SK-N-SH treated with all-trans-retinoic acid at 6 μM for 48 hours (cell line): ENCODE results near the gene ELMOD3.

ENCODE experiments used
- ATAC-seq: fragments of 200-7000 bp; cut with Tn5 transposase; 3 replicates; pipeline ENCODE4 v1.9.1; 2020; ENCODE audit warnings: mild to moderate bottlenecking, moderate library complexity
- ARNTL ChIP-seq: fragments of 450-650 bp; formaldehyde crosslinking; IDR thresholded peaks from 2 replicates; pipeline ENCODE4 v1.5.0; 2020; ENCODE audit warnings: low read depth, mild to moderate bottlenecking, moderate library complexity, borderline replicate concordance
- BACH2 ChIP-seq: fragments of 250-450 bp; sonication (Bioruptor Pico); IDR thresholded peaks from 2 replicates; pipeline ENCODE4 v1.9.0; 2021; ENCODE audit warnings: mild to moderate bottlenecking, borderline replicate concordance
- CSDC2 ChIP-seq: fragments of 250-450 bp; sonication (Bioruptor Pico); IDR thresholded peaks from 2 replicates; pipeline ENCODE4 v1.5.0; 2020; ENCODE audit warnings: mild to moderate bottlenecking, moderate library complexity
- CSRNP3 ChIP-seq: fragments of 250-450 bp; sonication (Bioruptor Pico); IDR thresholded peaks from 2 replicates; pipeline ENCODE4 v1.5.1; 2021; ENCODE audit warnings: mild to moderate bottlenecking, moderate library complexity
- ESRRG ChIP-seq: fragments of 250-450 bp; sonication (Bioruptor Pico); IDR thresholded peaks from 2 replicates; pipeline ENCODE4 v1.6.1; 2021; ENCODE audit warnings: mild to moderate bottlenecking
- GLIS3 ChIP-seq: fragments of 250-450 bp; sonication (Bioruptor Pico); IDR thresholded peaks from 2 replicates; pipeline ENCODE4 v1.5.0; 2020; ENCODE audit warnings: mild to moderate bottlenecking, moderate library complexity
- ISL1 ChIP-seq: fragments of 250-450 bp; sonication (Bioruptor Pico); IDR thresholded peaks from 2 replicates; pipeline ENCODE4 v2.1.2; 2022; ENCODE audit warnings: mild to moderate bottlenecking, moderate library complexity
- OSR1 ChIP-seq: fragments of 250-450 bp; sonication (Bioruptor Pico); IDR thresholded peaks from 2 replicates; pipeline ENCODE4 v1.8.0; 2022; ENCODE audit warnings: moderate library complexity, mild to moderate bottlenecking, inconsistent platforms
- PPARA ChIP-seq: fragments of 250-450 bp; sonication (Bioruptor Pico); IDR thresholded peaks from 2 replicates; pipeline ENCODE4 v1.5.0; 2020; ENCODE audit warnings: mild to moderate bottlenecking, borderline replicate concordance
- RARB ChIP-seq: fragments of 250-450 bp; sonication (Bioruptor Pico); IDR thresholded peaks from 2 replicates; pipeline ENCODE4 v1.8.0; 2021; ENCODE audit warnings: mild to moderate bottlenecking, moderate library complexity
- SNAI2 ChIP-seq: fragments of 250-450 bp; sonication (Bioruptor Pico); IDR thresholded peaks from 2 replicates; pipeline ENCODE4 v1.5.0; 2020; ENCODE audit warnings: mild to moderate bottlenecking, moderate library complexity
- TCF4 ChIP-seq: fragments of 250-450 bp; sonication (Bioruptor Pico); IDR thresholded peaks from 2 replicates; pipeline ENCODE4 v1.8.0; 2021; ENCODE audit warnings: mild to moderate bottlenecking, moderate library complexity, borderline replicate concordance
- TOX ChIP-seq: fragments of 250-450 bp; sonication (Bioruptor Pico); IDR thresholded peaks from 2 replicates; pipeline ENCODE4 v1.8.0; 2021; ENCODE audit warnings: mild to moderate bottlenecking, moderate library complexity, borderline replicate concordance
- ZC3H10 ChIP-seq: fragments of 250-450 bp; sonication (Bioruptor Pico); IDR thresholded peaks from 2 replicates; pipeline ENCODE4 v1.5.1; 2021; ENCODE audit warnings: mild to moderate bottlenecking, moderate library complexity
- ZFP3 ChIP-seq: fragments of 250-450 bp; sonication (Bioruptor Pico); IDR thresholded peaks from 2 replicates; pipeline ENCODE4 v1.5.0; 2020; ENCODE audit warnings: mild to moderate bottlenecking, moderate library complexity
- ZFP30 ChIP-seq: fragments of 450-650 bp; formaldehyde crosslinking; IDR thresholded peaks from 2 replicates; pipeline ENCODE4 v1.5.0; 2022; ENCODE audit warnings: mild to moderate bottlenecking, moderate library complexity
- ZNF565 ChIP-seq: fragments of 450-650 bp; formaldehyde crosslinking; conservative IDR thresholded peaks from 2 replicates; pipeline ENCODE4 v1.5.0; 2020; ENCODE audit warnings: low read depth, mild to moderate bottlenecking, moderate library complexity
- ZNF70 ChIP-seq: fragments of 450-650 bp; formaldehyde crosslinking; IDR thresholded peaks from 2 replicates; pipeline ENCODE4 v1.5.0; 2020; ENCODE audit warnings: mild to moderate bottlenecking, moderate library complexity
- ZNF8 ChIP-seq: fragments of 450-650 bp; formaldehyde crosslinking; IDR thresholded peaks from 2 replicates; pipeline ENCODE4 v1.5.0; 2020; ENCODE audit warnings: mild to moderate bottlenecking, moderate library complexity
- TF ChIP-seq, protein P1 (sequence below): fragments of 250-450 bp; sonication (Bioruptor Pico); IDR thresholded peaks from 2 replicates; pipeline ENCODE4 v1.8.0; 2020; ENCODE audit warnings: mild to moderate bottlenecking, moderate library complexity, borderline replicate concordance
- TF ChIP-seq, protein P2 (sequence below): fragments of 250-450 bp; sonication (Bioruptor Pico); IDR thresholded peaks from 2 replicates; pipeline ENCODE4 v1.8.0; 2021; ENCODE audit warnings: low read depth, mild to moderate bottlenecking, moderate library complexity, borderline replicate concordance
- TF ChIP-seq, protein P3 (sequence below): fragments of 250-450 bp; sonication (Bioruptor Pico); IDR thresholded peaks from 2 replicates; pipeline ENCODE4 v1.5.1; 2020; ENCODE audit warnings: low read depth, mild to moderate bottlenecking, moderate library complexity
- TF ChIP-seq, protein P4 (sequence below): fragments of 250-450 bp; sonication (Bioruptor Pico); IDR thresholded peaks from 2 replicates; pipeline ENCODE4 v1.5.0; 2020; ENCODE audit warnings: mild to moderate bottlenecking, moderate library complexity

ELMOD3 gene

GRCh38 chr2:85423525-85423924, 69.0 kb downstream of the ELMOD3 start:
- TF ChIP-seq ZC3H10 (CRISPR knock-in tag): no peak
- TF ChIP-seq RARB (CRISPR knock-in tag): no peak
- no peak for TF ChIP-seq TOX
- no peak for TF ChIP-seq CSDC2 (CRISPR knock-in tag)
- TF ChIP-seq, protein P1, sequence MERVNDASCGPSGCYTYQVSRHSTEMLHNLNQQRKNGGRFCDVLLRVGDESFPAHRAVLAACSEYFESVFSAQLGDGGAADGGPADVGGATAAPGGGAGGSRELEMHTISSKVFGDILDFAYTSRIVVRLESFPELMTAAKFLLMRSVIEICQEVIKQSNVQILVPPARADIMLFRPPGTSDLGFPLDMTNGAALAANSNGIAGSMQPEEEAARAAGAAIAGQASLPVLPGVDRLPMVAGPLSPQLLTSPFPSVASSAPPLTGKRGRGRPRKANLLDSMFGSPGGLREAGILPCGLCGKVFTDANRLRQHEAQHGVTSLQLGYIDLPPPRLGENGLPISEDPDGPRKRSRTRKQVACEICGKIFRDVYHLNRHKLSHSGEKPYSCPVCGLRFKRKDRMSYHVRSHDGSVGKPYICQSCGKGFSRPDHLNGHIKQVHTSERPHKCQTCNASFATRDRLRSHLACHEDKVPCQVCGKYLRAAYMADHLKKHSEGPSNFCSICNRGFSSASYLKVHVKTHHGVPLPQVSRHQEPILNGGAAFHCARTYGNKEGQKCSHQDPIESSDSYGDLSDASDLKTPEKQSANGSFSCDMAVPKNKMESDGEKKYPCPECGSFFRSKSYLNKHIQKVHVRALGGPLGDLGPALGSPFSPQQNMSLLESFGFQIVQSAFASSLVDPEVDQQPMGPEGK (CRISPR knock-in tag): no peak
- no peak for TF ChIP-seq GLIS3 (CRISPR knock-in tag)
- no peak for TF ChIP-seq PPARA (CRISPR knock-in tag)
- no peak for TF ChIP-seq SNAI2
- TF ChIP-seq OSR1 (CRISPR knock-in tag): no peak
- TF ChIP-seq, protein P2, sequence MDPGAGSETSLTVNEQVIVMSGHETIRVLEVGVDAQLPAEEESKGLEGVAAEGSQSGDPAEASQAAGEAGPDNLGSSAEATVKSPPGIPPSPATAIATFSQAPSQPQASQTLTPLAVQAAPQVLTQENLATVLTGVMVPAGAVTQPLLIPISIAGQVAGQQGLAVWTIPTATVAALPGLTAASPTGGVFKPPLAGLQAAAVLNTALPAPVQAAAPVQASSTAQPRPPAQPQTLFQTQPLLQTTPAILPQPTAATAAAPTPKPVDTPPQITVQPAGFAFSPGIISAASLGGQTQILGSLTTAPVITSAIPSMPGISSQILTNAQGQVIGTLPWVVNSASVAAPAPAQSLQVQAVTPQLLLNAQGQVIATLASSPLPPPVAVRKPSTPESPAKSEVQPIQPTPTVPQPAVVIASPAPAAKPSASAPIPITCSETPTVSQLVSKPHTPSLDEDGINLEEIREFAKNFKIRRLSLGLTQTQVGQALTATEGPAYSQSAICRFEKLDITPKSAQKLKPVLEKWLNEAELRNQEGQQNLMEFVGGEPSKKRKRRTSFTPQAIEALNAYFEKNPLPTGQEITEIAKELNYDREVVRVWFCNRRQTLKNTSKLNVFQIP (CRISPR knock-in tag): no peak
- TF ChIP-seq ZNF70 (CRISPR knock-in tag): no peak
- no peak for TF ChIP-seq ISL1 (CRISPR knock-in tag)
- TF ChIP-seq ZNF8 (CRISPR knock-in tag): no peak
- no peak for TF ChIP-seq ZFP30
- TF ChIP-seq, protein P3, sequence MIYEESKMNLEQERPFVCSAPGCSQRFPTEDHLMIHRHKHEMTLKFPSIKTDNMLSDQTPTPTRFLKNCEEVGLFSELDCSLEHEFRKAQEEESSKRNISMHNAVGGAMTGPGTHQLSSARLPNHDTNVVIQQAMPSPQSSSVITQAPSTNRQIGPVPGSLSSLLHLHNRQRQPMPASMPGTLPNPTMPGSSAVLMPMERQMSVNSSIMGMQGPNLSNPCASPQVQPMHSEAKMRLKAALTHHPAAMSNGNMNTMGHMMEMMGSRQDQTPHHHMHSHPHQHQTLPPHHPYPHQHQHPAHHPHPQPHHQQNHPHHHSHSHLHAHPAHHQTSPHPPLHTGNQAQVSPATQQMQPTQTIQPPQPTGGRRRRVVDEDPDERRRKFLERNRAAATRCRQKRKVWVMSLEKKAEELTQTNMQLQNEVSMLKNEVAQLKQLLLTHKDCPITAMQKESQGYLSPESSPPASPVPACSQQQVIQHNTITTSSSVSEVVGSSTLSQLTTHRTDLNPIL (CRISPR knock-in tag): no peak
- TF ChIP-seq CSRNP3 (CRISPR knock-in tag): no peak
- ATAC-seq: no peak

GRCh38 chr2:85425588-85425987, 71.0 kb downstream of the ELMOD3 start:
- no peak for ATAC-seq
- TF ChIP-seq GLIS3 (CRISPR knock-in tag) (no peak), ZNF8 (CRISPR knock-in tag) (no peak), ZNF565 (CRISPR knock-in tag) (no peak), OSR1 (CRISPR knock-in tag) (no peak), ISL1 (CRISPR knock-in tag) (no peak), BACH2 (no peak), ZFP30 (no peak), TCF4 (CRISPR knock-in tag) (no peak), CSDC2 (CRISPR knock-in tag) (no peak), CSRNP3 (CRISPR knock-in tag) (no peak), SNAI2 (no peak), RARB (CRISPR knock-in tag) (no peak), ZFP3 (no peak), ARNTL (CRISPR knock-in tag) (no peak), ESRRG (no peak)
- TF ChIP-seq, protein P2 (CRISPR knock-in tag): no peak
- TF ChIP-seq, protein P4, sequence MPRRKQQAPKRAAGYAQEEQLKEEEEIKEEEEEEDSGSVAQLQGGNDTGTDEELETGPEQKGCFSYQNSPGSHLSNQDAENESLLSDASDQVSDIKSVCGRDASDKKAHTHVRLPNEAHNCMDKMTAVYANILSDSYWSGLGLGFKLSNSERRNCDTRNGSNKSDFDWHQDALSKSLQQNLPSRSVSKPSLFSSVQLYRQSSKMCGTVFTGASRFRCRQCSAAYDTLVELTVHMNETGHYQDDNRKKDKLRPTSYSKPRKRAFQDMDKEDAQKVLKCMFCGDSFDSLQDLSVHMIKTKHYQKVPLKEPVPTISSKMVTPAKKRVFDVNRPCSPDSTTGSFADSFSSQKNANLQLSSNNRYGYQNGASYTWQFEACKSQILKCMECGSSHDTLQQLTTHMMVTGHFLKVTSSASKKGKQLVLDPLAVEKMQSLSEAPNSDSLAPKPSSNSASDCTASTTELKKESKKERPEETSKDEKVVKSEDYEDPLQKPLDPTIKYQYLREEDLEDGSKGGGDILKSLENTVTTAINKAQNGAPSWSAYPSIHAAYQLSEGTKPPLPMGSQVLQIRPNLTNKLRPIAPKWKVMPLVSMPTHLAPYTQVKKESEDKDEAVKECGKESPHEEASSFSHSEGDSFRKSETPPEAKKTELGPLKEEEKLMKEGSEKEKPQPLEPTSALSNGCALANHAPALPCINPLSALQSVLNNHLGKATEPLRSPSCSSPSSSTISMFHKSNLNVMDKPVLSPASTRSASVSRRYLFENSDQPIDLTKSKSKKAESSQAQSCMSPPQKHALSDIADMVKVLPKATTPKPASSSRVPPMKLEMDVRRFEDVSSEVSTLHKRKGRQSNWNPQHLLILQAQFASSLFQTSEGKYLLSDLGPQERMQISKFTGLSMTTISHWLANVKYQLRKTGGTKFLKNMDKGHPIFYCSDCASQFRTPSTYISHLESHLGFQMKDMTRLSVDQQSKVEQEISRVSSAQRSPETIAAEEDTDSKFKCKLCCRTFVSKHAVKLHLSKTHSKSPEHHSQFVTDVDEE: no peak
- TF ChIP-seq, protein P3 (CRISPR knock-in tag): no peak
